ENCODE results near the gene PPDPF. TPM values are rescaled to one million over a fixed set of nuclear protein-coding genes. Genes with fewer than 3 reads are reported as not detected.

PPDPF gene
- total RNA-seq, 1 experiment from 2014 or later, result 149 TPM

DNA sequence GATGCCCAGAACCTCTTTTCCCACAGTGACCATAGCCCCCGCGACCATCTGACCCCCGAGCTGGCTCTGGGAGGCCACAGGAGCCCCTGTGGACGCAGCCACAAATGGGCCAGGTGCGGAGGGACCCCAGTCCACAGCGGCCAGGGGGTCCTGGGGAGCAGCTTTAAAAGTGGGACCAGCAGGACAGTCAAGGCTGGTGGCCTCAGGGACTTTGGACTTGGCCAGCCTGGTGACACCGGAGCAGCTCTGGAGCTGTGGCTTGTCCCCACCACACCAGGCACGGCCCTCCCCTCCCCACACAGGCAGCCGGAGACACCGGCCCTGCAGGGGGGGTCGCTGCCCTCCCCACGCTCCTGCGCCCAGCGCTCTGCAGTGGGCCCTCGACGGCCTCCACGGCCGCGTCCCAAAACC lies 36.9 kb downstream of the PPDPF start:
- no peak overlapping the region for H3K14ac ChIP-seq (ENCODE audit: insufficient read depth, low read length)
- no peak overlapping the region for H4K8ac ChIP-seq (replicated peaks; ENCODE audit: insufficient read length, low read depth, low read length)
- no peak overlapping the region for H2BK12ac ChIP-seq (ENCODE audit: insufficient read length, low read depth, low read length)
- no peaks in the 10 kb centered on the region for H3K9me3 Mint-ChIP-seq
- peaks cover 10 to 11% of the 10 kb centered on the region in 2 experiments for H3K4me1 Mint-ChIP-seq
- no peaks in the 10 kb centered on the region; the same call in 1 of the 2 replicates for H3K27me3 Mint-ChIP-seq (ENCODE audit: low read depth)
- H2BK20ac ChIP-seq (ENCODE audit: low read depth, low read length, poor library complexity, severe bottlenecking), result no peak overlapping the region
- no peak overlapping the region for H2BK15ac ChIP-seq (ENCODE audit: low read depth, low read length)
- no peaks in the 10 kb centered on the region for H3K9me3 ChIP-seq (ENCODE audit: control insufficient read depth, low read depth, low read length)
- no CpG with 5 or more reads among the region's 19 CpGs for WGBS (ENCODE audit: extremely low coverage, insufficient read length, low lambda C conversion rate)
- TF ChIP-seq, protein P1, sequence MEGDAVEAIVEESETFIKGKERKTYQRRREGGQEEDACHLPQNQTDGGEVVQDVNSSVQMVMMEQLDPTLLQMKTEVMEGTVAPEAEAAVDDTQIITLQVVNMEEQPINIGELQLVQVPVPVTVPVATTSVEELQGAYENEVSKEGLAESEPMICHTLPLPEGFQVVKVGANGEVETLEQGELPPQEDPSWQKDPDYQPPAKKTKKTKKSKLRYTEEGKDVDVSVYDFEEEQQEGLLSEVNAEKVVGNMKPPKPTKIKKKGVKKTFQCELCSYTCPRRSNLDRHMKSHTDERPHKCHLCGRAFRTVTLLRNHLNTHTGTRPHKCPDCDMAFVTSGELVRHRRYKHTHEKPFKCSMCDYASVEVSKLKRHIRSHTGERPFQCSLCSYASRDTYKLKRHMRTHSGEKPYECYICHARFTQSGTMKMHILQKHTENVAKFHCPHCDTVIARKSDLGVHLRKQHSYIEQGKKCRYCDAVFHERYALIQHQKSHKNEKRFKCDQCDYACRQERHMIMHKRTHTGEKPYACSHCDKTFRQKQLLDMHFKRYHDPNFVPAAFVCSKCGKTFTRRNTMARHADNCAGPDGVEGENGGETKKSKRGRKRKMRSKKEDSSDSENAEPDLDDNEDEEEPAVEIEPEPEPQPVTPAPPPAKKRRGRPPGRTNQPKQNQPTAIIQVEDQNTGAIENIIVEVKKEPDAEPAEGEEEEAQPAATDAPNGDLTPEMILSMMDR (conservative IDR thresholded peaks at IDR 0.05), result no peak
- peaks cover 3 to 12% (median 11%) of the 10 kb centered on the region in 3 experiments; a peak in 6 of 7 replicates for H3K36me3 Mint-ChIP-seq (ENCODE audit: insufficient read depth in 1 of 3, low read depth in 3 of 3)
- no peak overlapping the region for H3K23ac ChIP-seq (ENCODE audit: insufficient read length, low read depth, low read length)
- DNase-seq, result no peak
- H3K56ac ChIP-seq (ENCODE audit: insufficient read length, low read depth, low read length), result no peak overlapping the region
- no peaks in the 10 kb centered on the region for H3K79me1 ChIP-seq (ENCODE audit: insufficient read depth, low read depth, low read length, poor library complexity, severe bottlenecking)
- H4K5ac ChIP-seq (ENCODE audit: insufficient read length, low read depth, low read length), result no peak overlapping the region
- peak overlapping the region in 2 of 3 experiments; percentile 79 to 91; a peak in 3 of 7 replicates for H3K27ac Mint-ChIP-seq
- H3K4me2 ChIP-seq (ENCODE audit: insufficient read depth, insufficient read length, low read length), result no peak overlapping the region
- H3K4me1 ChIP-seq (ENCODE audit: insufficient read depth, low read length), result 0 out of 2 replicates have a peak, but pooled peaks cover 2% of the 10 kb centered on the region
- H3K4ac ChIP-seq (ENCODE audit: low read depth, low read length), result no peak overlapping the region
- H3K9ac ChIP-seq (ENCODE audit: extremely low read depth, insufficient read length, low read length), result no peak overlapping the region
- H3K4me3 Mint-ChIP-seq, result no peak overlapping the region; a peak in 1 of 5 replicates
- H3K18ac ChIP-seq (ENCODE audit: insufficient read length, low read depth, low read length), result no peak overlapping the region
- no peak overlapping the region for H4K91ac ChIP-seq (ENCODE audit: insufficient read length, low read depth, low read length)
- H3T11ph ChIP-seq (ENCODE audit: low read length), result no peak overlapping the region
- H3K79me2 ChIP-seq (ENCODE audit: insufficient read depth, low read length), result no peaks in the 10 kb centered on the region
- H2BK5ac ChIP-seq (ENCODE audit: insufficient read length, low read length), result no peak overlapping the region
- no peak overlapping the region for H3K27ac ChIP-seq (ENCODE audit: insufficient read length, low read depth, low read length)
- H4K20me1 ChIP-seq (ENCODE audit: control insufficient read depth, insufficient read depth, insufficient read length), result no peaks in the 10 kb centered on the region
- no peak overlapping the region for H2BK120ac ChIP-seq (ENCODE audit: low read depth, low read length, poor library complexity, severe bottlenecking)
- H3K23me2 ChIP-seq (ENCODE audit: insufficient read length, low read depth, low read length, poor library complexity, severe bottlenecking), result peaks cover 7% of the 10 kb centered on the region
- H3K27me3 ChIP-seq (ENCODE audit: insufficient read depth, low read length), result no peaks in the 10 kb centered on the region
- H2AFZ ChIP-seq (ENCODE audit: low read length), result no peak overlapping the region
- H2AK5ac ChIP-seq (ENCODE audit: insufficient read length, low read length), result no peak overlapping the region
